Astrocyte (in vitro differentiated cells and primary cell): ENCODE measurements around the gene ANKRD12. TPM values are rescaled to one million over a fixed set of nuclear protein-coding genes. Genes with fewer than 3 reads are reported as not detected.

Source experiments
- DNase-seq: peaks from one replicate; pipeline ENCODE4 v3.0.0-alpha.2; 2010; ENCODE audit warnings: low read depth
- FAIRE-seq: peaks from 2 replicates; lab custom pipeline; 2011; peaks lifted over from hg19 to GRCh38; lab: Jason Lieb, UNC
- H2AFZ ChIP-seq: 2 replicates; pipeline ENCODE4 v1.6.0; 2012; ENCODE audit warnings: low read depth, low read length, inconsistent platforms
- H3K27ac ChIP-seq: 2 replicates; pipeline ENCODE4 v1.5.1; 2011; ENCODE audit warnings: low read depth, low read length, inconsistent platforms
- H3K27me3 ChIP-seq: 2 replicates; pipeline ENCODE4 v1.6.0; 2011; ENCODE audit warnings: low read length, inconsistent platforms; ENCODE audit not compliant: insufficient read depth
- H3K36me3 ChIP-seq: 2 replicates; pipeline ENCODE4 v1.5.1; 2011; ENCODE audit warnings: low read length, inconsistent platforms; ENCODE audit not compliant: insufficient read depth
- H3K4me1 ChIP-seq: 2 replicates; pipeline ENCODE4 v1.5.1; 2011; ENCODE audit warnings: low read length, inconsistent platforms; ENCODE audit not compliant: insufficient read depth
- H3K4me2 ChIP-seq: 2 replicates; pipeline ENCODE4 v1.6.0; 2012; ENCODE audit warnings: low read length, inconsistent platforms
- H3K4me3 ChIP-seq: 2 replicates; pipeline ENCODE4 v1.5.1; 2011; ENCODE audit warnings: low read depth, mild to moderate bottlenecking, low read length, inconsistent platforms; ENCODE audit not compliant: insufficient read depth
- H3K79me2 ChIP-seq: 2 replicates; pipeline ENCODE4 v1.6.0; 2012; ENCODE audit warnings: mild to moderate bottlenecking, low read length, inconsistent platforms; ENCODE audit not compliant: insufficient read depth
- H3K9ac ChIP-seq: 2 replicates; pipeline ENCODE4 v1.6.0; 2012; ENCODE audit warnings: mild to moderate bottlenecking, low read length, inconsistent platforms
- H3K9me3 ChIP-seq: 2 replicates; pipeline ENCODE4 v1.5.1; 2012; ENCODE audit warnings: low read depth, mild to moderate bottlenecking, low read length, inconsistent platforms; ENCODE audit not compliant: insufficient read depth
- H4K20me1 ChIP-seq: 2 replicates; pipeline ENCODE4 v1.6.0; 2012; ENCODE audit warnings: low read length, inconsistent platforms; ENCODE audit not compliant: insufficient read depth
- H3K27ac Mint-ChIP-seq: one replicate; pipeline ENCODE4 v1.8.0; 2021; ENCODE audit warnings: mild to moderate bottlenecking, mixed read lengths; ENCODE audit not compliant: unreplicated experiment
- H3K27me3 Mint-ChIP-seq: one replicate; pipeline ENCODE4 v1.8.0; 2021; ENCODE audit warnings: low read depth, mixed read lengths; ENCODE audit not compliant: unreplicated experiment
- H3K36me3 Mint-ChIP-seq: one replicate; pipeline ENCODE4 v1.8.0; 2021; ENCODE audit warnings: low read depth, mixed read lengths; ENCODE audit not compliant: unreplicated experiment
- H3K4me1 Mint-ChIP-seq: one replicate; pipeline ENCODE4 v1.8.0; 2021; ENCODE audit warnings: low read depth, mixed read lengths; ENCODE audit not compliant: unreplicated experiment
- H3K4me3 Mint-ChIP-seq: one replicate; pipeline ENCODE4 v1.8.0; 2021; ENCODE audit warnings: mild to moderate bottlenecking, moderate library complexity, mixed read lengths; ENCODE audit not compliant: unreplicated experiment
- H3K9me3 Mint-ChIP-seq: one replicate; pipeline ENCODE4 v1.8.0; 2021; ENCODE audit warnings: mild to moderate bottlenecking, mixed read lengths; ENCODE audit not compliant: unreplicated experiment
- EZH2 ChIP-seq: IDR thresholded peaks from 2 replicates; pipeline ENCODE4 v1.6.1; 2012; ENCODE audit warnings: mild to moderate bottlenecking, low read length, inconsistent platforms; ENCODE audit not compliant: insufficient read depth
- total RNA-seq: library from RNA; stranded (reverse); gene quantifications from 2 replicates; pipeline ENCODE4 v1.2.1, GENCODE V29; 2021
- TF ChIP-seq, protein P1 (sequence below): IDR thresholded peaks from 2 replicates; pipeline ENCODE4 v1.5.1; 2011; ENCODE audit warnings: low read depth, mild to moderate bottlenecking, inconsistent platforms, low read length, moderate library complexity; ENCODE audit not compliant: insufficient read depth

Gene ANKRD12
- total RNA-seq, 1 donor from 2014 or later: 24.4 TPM

DNA sequence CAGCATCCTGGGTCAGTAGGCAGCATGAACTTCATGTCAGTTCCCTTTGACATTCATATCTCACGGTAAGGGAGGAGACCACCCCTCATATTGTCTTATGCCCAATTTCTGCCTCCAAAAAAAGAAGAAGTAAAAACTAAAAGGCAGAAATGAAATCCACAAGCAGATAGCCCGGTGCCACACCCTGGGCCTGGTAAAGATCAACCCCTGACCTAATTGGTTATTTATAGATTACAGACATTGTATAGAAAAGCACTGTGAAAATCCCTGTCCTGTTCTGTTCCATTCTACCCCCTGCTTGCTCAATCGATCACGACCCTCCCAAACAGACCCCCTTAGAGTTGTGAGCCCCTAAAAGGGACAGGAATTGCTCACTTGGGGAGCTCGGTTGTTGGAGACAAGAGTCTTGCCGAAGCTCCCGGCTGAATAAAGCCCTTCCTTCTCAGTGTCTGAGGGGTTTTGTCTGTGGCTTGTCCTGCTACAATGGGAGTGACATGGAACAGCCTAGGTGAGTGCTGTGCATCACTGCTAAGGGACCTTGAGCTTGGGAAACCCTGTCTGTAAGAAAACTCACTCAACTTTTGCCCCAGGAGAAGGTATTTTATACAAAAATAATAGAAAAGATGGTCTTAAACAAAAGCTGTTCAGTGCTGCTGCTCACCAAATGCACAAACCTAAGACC, 23.0 kb upstream of the ANKRD12 start:
- Histone ChIP-seq H3K4me2 (no peak overlapping the region), H3K9ac (no peak overlapping the region), H3K79me2 (peaks cover 98% of the 10 kb centered on the region), H3K9me3 (no peaks in the 10 kb centered on the region), H4K20me1 (peaks cover 67% of the 10 kb centered on the region), H3K4me3 (no peak overlapping the region), H3K27ac (no peak overlapping the region), H2AFZ (no peak overlapping the region), H3K36me3 (peaks cover 3% of the 10 kb centered on the region), H3K4me1 (peaks cover 28% of the 10 kb centered on the region), H3K27me3 (no peaks in the 10 kb centered on the region)
- DNase-seq: no peak
- no peaks in the 10 kb centered on the region for H3K27me3 Mint-ChIP-seq
- no peak overlapping the region for H3K4me3 Mint-ChIP-seq
- H3K9me3 Mint-ChIP-seq: no peaks in the 10 kb centered on the region
- no peak overlapping the region for H3K27ac Mint-ChIP-seq
- H3K36me3 Mint-ChIP-seq: peaks cover 9% of the 10 kb centered on the region
- FAIRE-seq: no peak
- TF ChIP-seq, protein P1, sequence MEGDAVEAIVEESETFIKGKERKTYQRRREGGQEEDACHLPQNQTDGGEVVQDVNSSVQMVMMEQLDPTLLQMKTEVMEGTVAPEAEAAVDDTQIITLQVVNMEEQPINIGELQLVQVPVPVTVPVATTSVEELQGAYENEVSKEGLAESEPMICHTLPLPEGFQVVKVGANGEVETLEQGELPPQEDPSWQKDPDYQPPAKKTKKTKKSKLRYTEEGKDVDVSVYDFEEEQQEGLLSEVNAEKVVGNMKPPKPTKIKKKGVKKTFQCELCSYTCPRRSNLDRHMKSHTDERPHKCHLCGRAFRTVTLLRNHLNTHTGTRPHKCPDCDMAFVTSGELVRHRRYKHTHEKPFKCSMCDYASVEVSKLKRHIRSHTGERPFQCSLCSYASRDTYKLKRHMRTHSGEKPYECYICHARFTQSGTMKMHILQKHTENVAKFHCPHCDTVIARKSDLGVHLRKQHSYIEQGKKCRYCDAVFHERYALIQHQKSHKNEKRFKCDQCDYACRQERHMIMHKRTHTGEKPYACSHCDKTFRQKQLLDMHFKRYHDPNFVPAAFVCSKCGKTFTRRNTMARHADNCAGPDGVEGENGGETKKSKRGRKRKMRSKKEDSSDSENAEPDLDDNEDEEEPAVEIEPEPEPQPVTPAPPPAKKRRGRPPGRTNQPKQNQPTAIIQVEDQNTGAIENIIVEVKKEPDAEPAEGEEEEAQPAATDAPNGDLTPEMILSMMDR: no peak
- TF ChIP-seq EZH2: no peak
- peaks cover 39% of the 10 kb centered on the region for H3K4me1 Mint-ChIP-seq

DNA sequence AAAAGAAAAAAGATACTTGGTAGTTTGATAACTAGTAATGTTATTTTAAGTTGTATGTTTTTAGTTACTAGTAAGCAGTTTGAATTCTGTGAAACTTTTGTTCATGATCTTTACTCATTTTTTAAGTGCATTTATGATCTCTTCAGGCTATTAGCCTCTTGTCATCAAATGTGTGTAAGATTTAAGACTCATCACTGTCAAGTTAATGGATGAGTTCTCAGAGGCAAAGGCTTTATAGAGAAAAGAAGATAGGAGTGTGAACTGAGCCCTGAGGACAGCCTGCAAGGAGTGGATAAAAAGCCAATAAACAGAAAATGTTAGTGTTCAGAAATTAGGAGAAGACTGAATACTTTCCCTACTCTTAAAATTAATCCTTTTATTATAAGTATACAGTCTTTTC, 20.6 kb upstream of the ANKRD12 start:
- no peak overlapping the region for H3K27ac ChIP-seq
- no peak overlapping the region for H3K9ac ChIP-seq
- peak overlapping the region; percentile 44 for H3K27ac Mint-ChIP-seq
- no peak for DNase-seq
- H3K4me2 ChIP-seq: no peak overlapping the region
- no peak for FAIRE-seq
- H3K27me3 Mint-ChIP-seq: no peaks in the 10 kb centered on the region
- H3K4me3 Mint-ChIP-seq: no peak overlapping the region
- no peaks in the 10 kb centered on the region for H3K9me3 Mint-ChIP-seq
- no peak for TF ChIP-seq EZH2
- TF ChIP-seq, protein P1: no peak
- H3K4me1 ChIP-seq: peaks cover 20% of the 10 kb centered on the region
- no peak overlapping the region for H2AFZ ChIP-seq
- peaks cover 14% of the 10 kb centered on the region for H3K36me3 Mint-ChIP-seq
- peaks cover 24% of the 10 kb centered on the region for H3K4me1 Mint-ChIP-seq
- H3K9me3 ChIP-seq: no peaks in the 10 kb centered on the region
- peaks cover 98% of the 10 kb centered on the region for H3K79me2 ChIP-seq
- no peak overlapping the region for H3K4me3 ChIP-seq
- H3K27me3 ChIP-seq: no peaks in the 10 kb centered on the region
- peaks cover 44% of the 10 kb centered on the region for H4K20me1 ChIP-seq
- H3K36me3 ChIP-seq: peaks cover 16% of the 10 kb centered on the region
